ENCODE measurements around the gene HSD11B2.

- TF ChIP-seq CTCF (IDR thresholded peaks at IDR 0.05), result no peak
- no peak for TF ChIP-seq POLR2A (IDR thresholded peaks at IDR 0.05)
Measured at GRCh38 chr16:67397036-67397801, 33.7 kb upstream of the HSD11B2 start.
